GM12874 (cell line): ENCODE measurements around the gene KLK5.

Source experiments
- TF ChIP-seq, protein P1 (sequence below): IDR thresholded peaks from 2 replicates; pipeline ENCODE4 v1.5.1; 2011; ENCODE audit warnings: low read depth, mild to moderate bottlenecking, control low read depth, low read length, moderate library complexity; ENCODE audit not compliant: insufficient read depth

The KLK5 gene, protein sequence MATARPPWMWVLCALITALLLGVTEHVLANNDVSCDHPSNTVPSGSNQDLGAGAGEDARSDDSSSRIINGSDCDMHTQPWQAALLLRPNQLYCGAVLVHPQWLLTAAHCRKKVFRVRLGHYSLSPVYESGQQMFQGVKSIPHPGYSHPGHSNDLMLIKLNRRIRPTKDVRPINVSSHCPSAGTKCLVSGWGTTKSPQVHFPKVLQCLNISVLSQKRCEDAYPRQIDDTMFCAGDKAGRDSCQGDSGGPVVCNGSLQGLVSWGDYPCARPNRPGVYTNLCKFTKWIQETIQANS

GRCh38 chr19:50952910-50953309 is at the start of gene KLK5:
KLK5 (minus strand) TSS chr19:50953038; CDS start chr19:50952657, 381 bp downstream.
- TF ChIP-seq, protein P1, sequence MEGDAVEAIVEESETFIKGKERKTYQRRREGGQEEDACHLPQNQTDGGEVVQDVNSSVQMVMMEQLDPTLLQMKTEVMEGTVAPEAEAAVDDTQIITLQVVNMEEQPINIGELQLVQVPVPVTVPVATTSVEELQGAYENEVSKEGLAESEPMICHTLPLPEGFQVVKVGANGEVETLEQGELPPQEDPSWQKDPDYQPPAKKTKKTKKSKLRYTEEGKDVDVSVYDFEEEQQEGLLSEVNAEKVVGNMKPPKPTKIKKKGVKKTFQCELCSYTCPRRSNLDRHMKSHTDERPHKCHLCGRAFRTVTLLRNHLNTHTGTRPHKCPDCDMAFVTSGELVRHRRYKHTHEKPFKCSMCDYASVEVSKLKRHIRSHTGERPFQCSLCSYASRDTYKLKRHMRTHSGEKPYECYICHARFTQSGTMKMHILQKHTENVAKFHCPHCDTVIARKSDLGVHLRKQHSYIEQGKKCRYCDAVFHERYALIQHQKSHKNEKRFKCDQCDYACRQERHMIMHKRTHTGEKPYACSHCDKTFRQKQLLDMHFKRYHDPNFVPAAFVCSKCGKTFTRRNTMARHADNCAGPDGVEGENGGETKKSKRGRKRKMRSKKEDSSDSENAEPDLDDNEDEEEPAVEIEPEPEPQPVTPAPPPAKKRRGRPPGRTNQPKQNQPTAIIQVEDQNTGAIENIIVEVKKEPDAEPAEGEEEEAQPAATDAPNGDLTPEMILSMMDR = no peak

DNA sequence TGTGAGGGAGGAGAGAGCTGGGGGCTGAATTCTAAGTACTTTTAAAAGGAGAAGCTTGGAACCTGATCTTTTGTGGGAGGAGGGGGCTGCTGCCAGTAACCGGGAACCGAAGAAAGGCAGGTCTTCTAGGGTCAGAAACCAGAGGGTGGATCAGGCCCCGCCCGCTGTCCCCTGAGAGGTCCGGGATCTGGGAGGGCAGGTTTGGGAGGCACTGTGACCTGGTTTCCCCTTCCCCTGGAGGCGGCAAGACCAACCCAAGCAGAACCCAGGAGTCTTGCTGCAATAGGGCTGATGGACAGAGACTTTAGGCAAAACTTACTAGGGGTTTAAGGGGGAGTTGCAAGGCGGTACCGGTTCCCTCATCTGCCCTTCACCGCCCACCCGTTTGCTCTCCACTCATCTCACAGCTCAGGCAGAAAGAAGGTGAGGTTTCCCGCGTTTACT is 49.3 kb upstream of the KLK5 start:
- TF ChIP-seq, protein P1 = no peak

DNA sequence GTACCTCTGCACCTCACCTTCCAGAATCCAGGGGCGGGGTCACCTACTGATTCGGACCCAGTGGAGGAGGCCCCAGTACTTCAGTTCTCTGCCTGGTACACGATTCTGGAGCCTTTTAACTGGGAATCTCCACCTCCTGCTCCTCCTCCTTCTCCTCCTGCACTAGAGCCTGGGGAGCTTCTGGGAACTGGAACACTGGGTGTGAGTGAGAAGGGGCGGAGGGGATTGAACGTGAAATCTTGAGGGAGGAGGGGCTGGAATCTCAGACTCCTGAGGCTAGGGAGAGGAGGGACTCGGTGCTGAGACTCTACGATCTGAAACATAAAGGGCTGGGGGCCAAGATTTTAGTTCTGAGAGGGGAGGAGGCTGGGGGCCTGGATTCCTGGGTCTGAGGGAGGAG is 48.7 kb upstream of the KLK5 start, which contains the start of gene KLK8:
TSS of gene KLK8 (minus strand) at position 90 of the 400 bp plus-strand sequence. CDS start 437 bp downstream, outside the sequence.
- TF ChIP-seq, protein P1 = no peak

DNA sequence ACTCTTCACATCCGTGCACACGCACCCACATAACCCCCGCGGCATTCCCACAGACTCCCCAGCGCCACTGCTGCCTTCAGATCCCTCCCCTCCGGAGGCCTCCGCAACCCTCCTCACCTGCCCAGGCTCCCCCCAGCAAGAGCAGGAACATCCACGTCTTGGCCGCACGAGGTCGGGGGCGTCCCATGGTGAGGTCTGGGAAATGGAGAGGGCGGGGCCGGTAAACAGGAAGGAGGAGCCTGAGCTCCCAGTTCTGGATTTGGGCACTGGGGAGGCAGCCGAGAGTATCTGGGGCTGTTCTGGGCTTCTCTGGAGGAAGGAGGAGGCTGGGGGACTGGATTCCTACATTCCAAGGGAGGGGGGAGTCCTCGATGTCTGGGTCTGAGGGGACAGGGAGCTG is 48.1 kb upstream of the KLK5 start:
- TF ChIP-seq, protein P1 = no peak

GRCh38 chr19:51000426-51000825 is 47.6 kb upstream of the KLK5 start:
- TF ChIP-seq, protein P1 = no peak

DNA sequence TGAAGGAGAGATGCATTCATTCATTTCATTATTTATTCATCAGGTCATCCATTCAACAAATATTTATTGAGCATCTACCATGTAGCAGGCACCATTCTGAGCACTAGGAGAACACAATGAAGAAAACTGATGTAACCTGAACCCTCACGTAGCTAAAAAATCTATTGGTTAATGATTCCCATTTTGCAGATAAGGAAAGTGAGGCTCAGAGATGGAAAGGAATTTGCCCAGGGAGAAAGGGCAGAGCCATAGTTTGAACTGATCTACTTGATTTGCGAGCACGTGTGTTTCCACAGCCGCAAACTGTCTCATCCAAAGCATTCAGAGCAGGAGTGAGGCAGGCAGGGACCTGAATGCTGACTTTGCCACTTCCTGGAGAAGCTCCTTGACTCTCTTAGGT is 45.8 kb upstream of the KLK5 start:
- TF ChIP-seq, protein P1 = no peak

DNA sequence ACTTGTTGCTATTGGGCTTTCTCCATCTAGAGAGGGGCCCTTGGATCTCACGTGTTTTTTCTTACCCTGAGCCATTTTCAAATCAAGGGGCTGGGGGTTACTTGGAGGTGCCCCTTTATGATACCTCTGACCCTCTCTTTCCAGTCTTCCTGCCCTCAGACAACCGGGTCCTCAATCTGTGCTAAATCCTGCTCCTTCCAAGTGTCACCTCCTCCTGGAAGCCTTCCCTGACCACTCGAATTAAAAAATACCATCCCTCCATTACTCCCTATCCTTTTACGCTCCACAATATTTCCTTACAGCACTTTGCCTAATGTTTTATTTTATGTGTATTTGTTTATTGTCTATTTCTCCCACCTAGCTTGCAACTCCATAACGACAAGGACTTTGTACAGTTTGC is 45.2 kb upstream of the KLK5 start:
- TF ChIP-seq, protein P1 = no peak
